ENCODE data around the gene TRA2B.

TRA2B gene

GRCh38 chr3:185937689-185938374, at the start of gene TRA2B:
Gene TRA2B (minus strand): TSS chr3:185938014. CDS start chr3:185937860, 154 bp downstream.
- peak; percentile 97 for DNase-seq

GRCh38 chr3:185986198-185986777, 48.5 kb upstream of the TRA2B start:
- no peak for DNase-seq

GRCh38 chr3:185984203-185984602, 46.4 kb upstream of the TRA2B start:
- no peak for DNase-seq

GRCh38 chr3:185983495-185984141, 45.8 kb upstream of the TRA2B start:
- peak; percentile 71 for DNase-seq

- no peak for DNase-seq
These were observed 44.8 kb upstream of the TRA2B start for GRCh38 chr3:185982632-185983031.

GRCh38 chr3:185981621-185982020, 43.8 kb upstream of the TRA2B start:
- no peak for DNase-seq

- DNase-seq: no peak
These were observed 41.9 kb upstream of the TRA2B start for GRCh38 chr3:185979721-185980121.

- no peak for DNase-seq
These were observed 40.7 kb upstream of the TRA2B start for GRCh38 chr3:185978516-185978915.

GRCh38 chr3:185977679-185978040, 39.8 kb upstream of the TRA2B start:
- no peak for DNase-seq

- DNase-seq: peak; percentile 66
These were observed 39.3 kb upstream of the TRA2B start for GRCh38 chr3:185976977-185977678.

GRCh38 chr3:185976100-185976499, 38.3 kb upstream of the TRA2B start:
- DNase-seq: no peak

GRCh38 chr3:185971579-185971978, 33.8 kb upstream of the TRA2B start:
- DNase-seq: no peak

- no peak for DNase-seq
These were observed 30.4 kb upstream of the TRA2B start for GRCh38 chr3:185968168-185968567.

- no peak for DNase-seq
These were observed 28.8 kb upstream of the TRA2B start for GRCh38 chr3:185966655-185967054.

GRCh38 chr3:185965496-185965895, 27.7 kb upstream of the TRA2B start:
- DNase-seq: no peak

- DNase-seq: no peak
These were observed 23.9 kb upstream of the TRA2B start for GRCh38 chr3:185961675-185962232.

GRCh38 chr3:185960522-185961288, 22.9 kb upstream of the TRA2B start:
- DNase-seq: no peak

GRCh38 chr3:185959609-185960521, 22.1 kb upstream of the TRA2B start:
- DNase-seq: no peak

- no peak for DNase-seq
These were observed 20.8 kb upstream of the TRA2B start for GRCh38 chr3:185958626-185959025.

GRCh38 chr3:185956244-185956643, 18.4 kb upstream of the TRA2B start:
- no peak for DNase-seq

- DNase-seq: no peak
These were observed 16.5 kb upstream of the TRA2B start for GRCh38 chr3:185954366-185954723.

- DNase-seq: no peak
These were observed 12.9 kb upstream of the TRA2B start for GRCh38 chr3:185950728-185951127.
